NCI-H345 treated with DMSO at 0.1 percent for 48 hours (cell line): ENCODE data around the gene FTO.

Experiments
- DNase-seq: peaks from one replicate; lab custom pipeline; 2025; ENCODE audit not compliant: unreplicated experiment; lab: John Stamatoyannopoulos, UW

FTO gene

GRCh38 chr16:53708490-53708889, 4.5 kb downstream of the FTO start:
- DNase-seq, result no peak

- no peak for DNase-seq
Observed at GRCh38 chr16:53711390-53711789, 7.4 kb downstream of the FTO start.

GRCh38 chr16:53712065-53712464, 8.1 kb downstream of the FTO start:
- DNase-seq, result no peak

DNA sequence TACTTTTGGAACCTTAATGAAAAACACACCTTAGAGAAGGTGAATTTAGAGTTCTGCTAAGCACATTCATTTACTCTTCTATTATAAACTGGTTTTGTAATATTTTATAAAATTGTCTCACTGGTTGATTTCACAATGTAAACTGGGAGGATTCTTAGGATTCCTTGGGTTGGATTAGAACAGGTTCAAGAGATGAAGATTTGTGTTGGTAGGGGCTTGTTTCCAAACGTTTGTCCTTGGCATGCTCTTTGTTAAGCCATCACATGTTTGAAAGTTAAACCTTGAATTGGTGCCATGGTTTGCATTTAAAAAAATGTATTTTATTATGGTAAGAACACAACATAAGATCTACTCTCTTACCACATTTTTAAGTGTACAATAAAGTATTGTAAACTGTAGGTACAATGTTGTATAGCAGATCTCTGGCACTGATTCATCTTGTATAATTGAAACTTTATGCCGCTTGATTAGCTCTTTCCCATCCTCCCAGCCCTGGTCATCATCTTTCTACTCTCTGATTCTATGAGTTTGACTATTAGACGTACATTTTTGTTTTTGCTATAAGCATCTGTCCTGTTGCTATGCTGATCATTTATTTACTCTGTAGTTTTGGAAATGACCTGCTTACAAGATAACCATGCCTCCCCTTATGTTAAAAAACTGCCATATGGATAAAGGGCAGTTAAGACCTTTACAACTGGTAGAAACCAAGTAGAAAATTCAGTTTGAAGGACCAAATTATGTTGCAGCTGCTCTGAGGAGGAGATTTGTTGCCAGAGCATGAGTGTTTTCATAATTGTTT, 9.6 kb downstream of the FTO start:
- DNase-seq, result no peak

GRCh38 chr16:53714205-53715022, 10.5 kb downstream of the FTO start:
- no peak for DNase-seq

- DNase-seq, result no peak
Observed at GRCh38 chr16:53715023-53715384, 11.0 kb downstream of the FTO start.

GRCh38 chr16:53717577-53717976, 13.6 kb downstream of the FTO start:
- no peak for DNase-seq

DNA sequence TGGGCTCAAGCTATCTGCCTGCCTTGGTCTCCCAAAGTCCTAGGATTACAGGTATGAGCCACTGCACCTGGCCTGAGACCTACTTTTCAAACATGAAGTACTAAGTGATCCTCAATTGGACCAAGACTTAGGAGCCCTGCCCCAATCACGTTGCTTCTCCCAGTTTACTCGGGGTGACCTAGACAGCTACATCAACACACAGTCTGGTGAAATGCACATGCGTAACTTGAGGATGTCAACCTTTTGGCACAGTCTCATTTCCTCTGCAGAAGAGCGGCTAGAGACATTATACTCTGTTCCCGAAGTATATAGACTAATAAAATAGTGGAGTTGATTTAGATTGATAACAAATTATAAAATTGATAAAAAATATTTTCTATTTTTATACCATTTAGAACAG, 17.1 kb downstream of the FTO start:
- DNase-seq, result no peak

- no peak for DNase-seq
Observed at GRCh38 chr16:53726625-53727024, 22.7 kb downstream of the FTO start.

DNA sequence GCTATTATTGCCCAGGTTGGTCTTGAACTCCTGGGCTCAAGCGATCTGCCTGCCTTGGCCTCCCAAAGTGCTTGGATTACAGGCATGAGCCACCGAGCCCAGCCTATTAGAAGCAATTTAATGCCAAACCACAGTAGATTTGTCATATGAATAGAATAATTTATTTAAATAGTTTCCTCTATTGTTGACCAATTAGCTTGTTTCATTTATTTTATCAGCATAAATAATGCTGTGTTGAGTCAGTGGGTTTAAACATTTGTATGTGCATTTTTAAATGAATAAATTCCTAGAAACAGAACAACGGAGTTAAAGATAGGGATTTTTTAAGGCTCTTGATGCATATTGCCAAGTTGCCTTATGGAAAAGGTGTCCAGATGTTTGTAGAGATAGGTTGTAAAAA, 26.7 kb downstream of the FTO start:
- DNase-seq, result no peak

- DNase-seq, result no peak
Observed at GRCh38 chr16:53732296-53732929, 28.5 kb downstream of the FTO start.

GRCh38 chr16:53734908-53735307, 31.0 kb downstream of the FTO start:
- DNase-seq, result no peak

DNA sequence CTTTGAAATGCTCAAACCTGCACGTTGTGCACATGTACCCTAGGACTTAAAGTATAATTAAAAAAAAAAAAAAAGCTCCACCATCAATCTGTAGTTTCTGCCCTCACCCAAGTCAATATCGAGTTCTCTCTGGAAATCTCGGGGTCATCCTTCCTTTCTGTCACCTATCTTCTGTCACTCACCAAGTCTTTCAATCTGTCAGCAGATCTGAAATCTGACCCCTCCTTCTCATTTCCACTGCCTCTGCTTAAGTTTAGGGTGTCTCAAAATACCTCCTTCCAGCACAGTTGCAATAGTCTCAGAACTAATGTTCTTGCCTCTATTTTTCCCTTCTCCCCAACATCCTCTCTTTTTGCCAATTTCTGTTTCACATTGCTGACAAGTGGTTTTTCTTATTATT, 32.3 kb downstream of the FTO start:
- no peak for DNase-seq

- no peak for DNase-seq
Observed at GRCh38 chr16:53737552-53737951, 33.6 kb downstream of the FTO start.

DNA sequence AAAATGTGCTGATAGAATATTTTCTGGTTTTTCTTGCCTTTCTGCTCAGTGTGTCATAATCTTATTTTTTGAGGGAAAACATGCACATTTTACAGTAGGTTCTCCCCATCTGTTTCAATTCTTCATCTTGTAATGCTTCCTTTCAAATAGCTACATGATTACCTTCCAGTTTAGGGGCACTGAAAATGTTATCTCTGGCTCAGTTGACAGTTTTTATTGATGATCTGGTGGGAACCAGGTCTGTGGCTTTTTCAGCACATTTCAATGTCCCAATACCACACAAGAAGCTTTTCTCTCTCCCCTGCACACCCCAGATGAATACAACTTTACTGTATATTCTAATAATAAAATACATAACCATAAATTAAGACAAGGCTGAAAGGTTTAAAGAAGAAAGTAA, 36.5 kb downstream of the FTO start:
- no peak for DNase-seq

GRCh38 chr16:53740933-53741531, 37.1 kb downstream of the FTO start:
- DNase-seq, result no peak

DNA sequence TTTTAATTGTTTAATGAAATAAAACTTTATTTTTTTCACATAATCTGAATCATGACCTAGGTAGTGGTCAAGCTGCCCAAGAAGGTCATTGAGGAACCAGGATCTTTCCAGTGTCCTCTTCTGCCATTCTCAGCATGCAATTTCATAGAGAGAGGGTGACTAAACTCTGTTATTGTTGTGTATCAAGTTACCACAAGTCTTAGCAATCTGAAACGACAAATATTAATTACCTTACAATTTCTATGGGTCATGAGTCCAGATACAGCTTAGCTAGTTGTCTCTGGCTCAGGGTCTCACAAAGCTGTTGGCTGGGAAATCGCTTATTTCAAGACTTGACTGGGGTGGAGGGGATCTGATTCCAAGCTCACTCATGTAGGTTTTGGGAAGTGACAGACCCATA, 37.6 kb downstream of the FTO start:
- DNase-seq, result no peak

- no peak for DNase-seq
Observed at GRCh38 chr16:53743149-53743566, 39.2 kb downstream of the FTO start.

DNA sequence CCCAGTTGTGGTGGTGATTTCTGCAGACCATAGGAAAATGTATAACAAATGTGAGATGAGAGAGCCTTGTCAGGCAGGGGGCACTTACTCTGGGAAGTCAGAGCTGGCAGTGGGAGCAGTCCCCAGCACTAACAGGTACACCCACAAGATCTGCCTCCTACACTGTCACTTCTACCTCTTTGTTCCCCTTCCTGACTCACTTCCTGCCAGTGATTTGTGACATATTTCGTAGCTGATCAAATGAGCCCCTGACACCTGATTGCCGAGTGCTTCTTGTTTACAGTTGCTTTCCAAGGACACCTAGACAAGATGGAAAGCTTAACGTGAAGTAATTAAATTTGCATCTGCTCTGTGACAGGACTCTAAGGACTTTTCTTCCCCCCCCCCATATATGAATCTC, 40.5 kb downstream of the FTO start:
- DNase-seq, result no peak

- no peak for DNase-seq
Observed at GRCh38 chr16:53745086-53745485, 41.1 kb downstream of the FTO start.

- DNase-seq, result no peak
Observed at GRCh38 chr16:53745753-53746266, 41.9 kb downstream of the FTO start.
